ENCODE data around the gene TIAM1.

Gene TIAM1, protein sequence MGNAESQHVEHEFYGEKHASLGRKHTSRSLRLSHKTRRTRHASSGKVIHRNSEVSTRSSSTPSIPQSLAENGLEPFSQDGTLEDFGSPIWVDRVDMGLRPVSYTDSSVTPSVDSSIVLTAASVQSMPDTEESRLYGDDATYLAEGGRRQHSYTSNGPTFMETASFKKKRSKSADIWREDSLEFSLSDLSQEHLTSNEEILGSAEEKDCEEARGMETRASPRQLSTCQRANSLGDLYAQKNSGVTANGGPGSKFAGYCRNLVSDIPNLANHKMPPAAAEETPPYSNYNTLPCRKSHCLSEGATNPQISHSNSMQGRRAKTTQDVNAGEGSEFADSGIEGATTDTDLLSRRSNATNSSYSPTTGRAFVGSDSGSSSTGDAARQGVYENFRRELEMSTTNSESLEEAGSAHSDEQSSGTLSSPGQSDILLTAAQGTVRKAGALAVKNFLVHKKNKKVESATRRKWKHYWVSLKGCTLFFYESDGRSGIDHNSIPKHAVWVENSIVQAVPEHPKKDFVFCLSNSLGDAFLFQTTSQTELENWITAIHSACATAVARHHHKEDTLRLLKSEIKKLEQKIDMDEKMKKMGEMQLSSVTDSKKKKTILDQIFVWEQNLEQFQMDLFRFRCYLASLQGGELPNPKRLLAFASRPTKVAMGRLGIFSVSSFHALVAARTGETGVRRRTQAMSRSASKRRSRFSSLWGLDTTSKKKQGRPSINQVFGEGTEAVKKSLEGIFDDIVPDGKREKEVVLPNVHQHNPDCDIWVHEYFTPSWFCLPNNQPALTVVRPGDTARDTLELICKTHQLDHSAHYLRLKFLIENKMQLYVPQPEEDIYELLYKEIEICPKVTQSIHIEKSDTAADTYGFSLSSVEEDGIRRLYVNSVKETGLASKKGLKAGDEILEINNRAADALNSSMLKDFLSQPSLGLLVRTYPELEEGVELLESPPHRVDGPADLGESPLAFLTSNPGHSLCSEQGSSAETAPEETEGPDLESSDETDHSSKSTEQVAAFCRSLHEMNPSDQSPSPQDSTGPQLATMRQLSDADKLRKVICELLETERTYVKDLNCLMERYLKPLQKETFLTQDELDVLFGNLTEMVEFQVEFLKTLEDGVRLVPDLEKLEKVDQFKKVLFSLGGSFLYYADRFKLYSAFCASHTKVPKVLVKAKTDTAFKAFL (N-terminal part only)

GRCh38 chr21:31343680-31344480 is at the start of gene TIAM1:
TSS of gene TIAM1 (minus strand) at chr21:31344261. CDS start at chr21:31266972, 77,289 bp downstream.
- no peak for DNase-seq

DNA sequence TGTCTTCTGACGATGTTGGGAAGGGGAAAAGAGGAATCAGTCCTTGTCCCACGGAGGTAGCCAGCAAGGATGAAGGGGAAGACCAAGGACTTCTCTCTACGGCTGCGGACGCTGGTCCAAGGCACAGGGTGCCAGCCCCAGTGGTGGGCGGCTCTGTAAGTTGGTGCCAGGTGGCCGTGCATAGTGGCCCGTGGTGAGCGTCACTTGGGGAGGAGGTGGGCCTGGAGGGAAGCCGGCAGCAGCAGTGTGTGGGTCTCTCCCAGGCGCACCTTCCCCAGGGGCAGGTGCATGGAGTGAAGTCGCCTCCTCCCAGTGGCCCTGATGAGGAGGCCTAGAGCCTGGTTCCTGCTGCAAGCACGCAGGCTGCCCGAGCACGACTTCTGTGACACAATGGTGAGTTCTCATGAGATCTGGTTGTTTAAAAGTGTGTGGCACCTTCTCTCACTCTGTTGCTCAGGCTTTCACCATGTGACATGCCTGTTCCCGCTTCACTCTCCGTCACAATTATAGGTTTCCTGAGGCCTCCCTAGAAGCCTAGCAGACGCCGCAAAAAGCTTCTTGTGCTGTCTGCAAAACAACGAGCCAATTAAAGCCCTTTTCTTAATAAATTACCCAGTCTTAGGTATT is 43.6 kb upstream of the TIAM1 start:
- DNase-seq = no peak

DNA sequence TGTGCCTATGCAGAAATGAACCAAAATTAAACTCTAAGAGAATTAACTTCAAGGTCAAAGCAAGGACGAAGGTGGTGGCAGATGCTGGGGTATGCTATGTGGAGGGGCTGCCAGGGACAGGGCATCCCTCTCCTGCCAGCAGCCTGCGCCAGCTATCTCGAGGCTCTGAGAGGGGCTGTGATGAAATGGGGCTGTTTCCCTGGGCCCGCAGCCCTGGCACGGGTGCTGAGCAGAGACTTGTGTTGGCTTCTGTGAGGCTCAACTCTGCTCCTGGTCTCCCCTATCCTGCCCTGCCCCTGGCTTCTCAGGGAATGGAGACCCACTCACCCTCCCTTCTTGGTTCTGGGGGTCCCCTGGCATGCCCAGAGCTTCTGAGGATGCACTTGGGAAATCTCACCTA is 41.9 kb upstream of the TIAM1 start:
- no peak for DNase-seq

DNA sequence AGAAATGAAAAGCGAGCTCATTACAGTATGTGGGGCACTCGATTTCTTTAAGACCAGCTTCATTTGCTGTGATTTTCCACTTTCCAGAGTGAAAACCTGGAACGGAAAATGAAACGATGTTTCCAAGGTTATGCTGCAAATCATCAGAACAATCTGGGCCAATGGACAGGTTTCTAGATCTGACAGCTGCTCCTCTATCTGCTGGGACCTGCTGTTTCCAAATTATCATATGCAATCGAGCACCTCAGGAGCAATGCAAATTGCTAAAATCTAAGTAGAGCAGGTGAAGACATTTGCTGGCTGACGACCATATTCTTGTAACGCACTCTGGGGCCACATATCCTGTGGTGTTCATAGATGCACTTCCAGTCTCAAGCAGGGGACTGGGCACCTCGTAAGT is 39.7 kb upstream of the TIAM1 start:
- no peak for DNase-seq

- DNase-seq = no peak
Measured at GRCh38 chr21:31382060-31382459, 38.0 kb upstream of the TIAM1 start.

DNA sequence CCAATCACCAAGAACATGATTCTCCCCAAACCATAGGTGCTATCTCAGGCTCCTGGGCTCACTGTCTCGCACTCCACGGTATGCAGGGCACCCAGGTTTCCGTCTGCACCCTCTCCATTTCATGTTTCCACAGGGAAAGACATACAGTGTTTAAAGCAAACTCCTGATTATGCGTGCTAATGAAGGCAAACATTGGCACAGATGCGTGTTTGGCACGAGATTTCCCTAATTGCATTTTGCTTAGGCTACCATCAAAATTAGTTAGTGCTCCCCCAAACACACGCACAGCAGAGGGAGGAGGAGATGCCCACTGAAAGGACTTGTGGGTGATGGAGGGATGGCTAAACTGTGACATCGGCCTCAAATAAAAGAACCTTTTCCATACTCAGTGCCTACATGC is 32.2 kb upstream of the TIAM1 start:
- DNase-seq = no peak

DNA sequence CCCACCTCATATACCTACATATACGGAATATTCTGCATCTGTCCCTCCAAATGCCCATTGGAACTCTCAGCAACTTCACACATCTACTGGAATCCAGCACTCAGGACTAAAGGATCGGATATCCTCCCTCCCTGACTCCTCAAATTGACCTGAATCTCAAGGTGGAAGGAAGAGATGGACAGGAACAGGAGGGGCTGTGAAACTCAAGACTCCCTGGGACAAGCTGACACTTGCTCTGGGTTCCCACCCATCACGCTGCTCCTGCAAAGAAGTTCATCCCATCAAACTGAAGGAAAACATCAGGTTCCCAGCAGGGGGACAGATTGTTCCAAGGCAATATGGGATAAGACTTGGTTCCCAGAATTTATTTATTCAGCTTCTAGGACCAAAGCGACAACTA is 30.3 kb upstream of the TIAM1 start:
- DNase-seq = no peak

DNA sequence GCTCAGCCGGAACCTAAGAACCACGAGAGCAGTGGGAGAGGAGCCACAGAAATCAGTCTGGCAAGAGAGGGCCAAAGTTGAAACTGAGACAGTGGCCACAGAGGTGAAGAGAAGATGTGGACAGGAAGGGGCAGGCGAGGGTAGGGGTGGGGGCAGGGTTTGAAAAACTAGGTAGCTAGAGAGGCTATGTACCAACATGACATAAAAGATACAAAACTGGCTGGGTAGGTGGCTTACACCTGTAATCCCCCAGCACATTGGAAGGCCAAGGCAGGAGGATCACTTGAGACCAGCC is 28.4 kb upstream of the TIAM1 start:
- DNase-seq = no peak

DNA sequence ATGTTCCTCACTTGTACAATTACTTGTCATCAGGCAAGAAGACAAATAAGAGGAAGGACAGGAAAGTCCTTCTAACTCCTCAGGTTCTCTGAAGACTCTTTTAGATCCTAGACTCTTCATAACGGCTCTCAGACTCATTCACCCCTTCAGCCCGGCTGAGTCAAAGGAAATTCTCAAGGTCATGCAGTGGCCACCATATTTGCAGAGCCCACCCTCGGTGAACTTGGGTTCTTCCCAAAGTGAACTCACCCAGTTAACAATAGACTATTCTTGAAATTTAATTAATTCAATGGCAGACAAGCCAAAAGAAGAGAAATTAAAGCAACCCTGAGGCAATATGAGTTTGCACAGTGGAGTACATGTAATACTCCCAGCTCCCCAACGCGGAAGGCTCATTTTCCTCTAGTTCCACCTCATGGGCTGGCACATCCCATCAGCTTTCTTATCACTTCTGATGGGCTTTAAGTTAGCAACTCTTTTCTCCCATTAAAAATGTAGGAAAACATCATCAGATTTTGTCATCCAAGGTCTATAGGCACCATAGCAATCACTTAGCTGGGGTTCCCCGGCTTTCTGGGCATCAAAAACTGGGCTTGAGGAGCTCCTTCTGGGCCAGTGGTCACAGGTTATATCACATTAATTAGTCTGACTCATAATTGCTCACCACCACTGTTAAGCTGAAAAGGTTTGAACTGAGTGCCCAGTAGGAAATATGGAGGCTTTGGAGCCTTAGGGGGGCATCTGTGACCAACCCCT is 27.8 kb upstream of the TIAM1 start:
- DNase-seq = no peak

GRCh38 chr21:31370893-31371544 is 27.0 kb upstream of the TIAM1 start:
- no peak for DNase-seq

GRCh38 chr21:31370281-31370892 is 26.3 kb upstream of the TIAM1 start:
- no peak for DNase-seq

- no peak for DNase-seq
Measured at GRCh38 chr21:31368361-31368760, 24.3 kb upstream of the TIAM1 start.

DNA sequence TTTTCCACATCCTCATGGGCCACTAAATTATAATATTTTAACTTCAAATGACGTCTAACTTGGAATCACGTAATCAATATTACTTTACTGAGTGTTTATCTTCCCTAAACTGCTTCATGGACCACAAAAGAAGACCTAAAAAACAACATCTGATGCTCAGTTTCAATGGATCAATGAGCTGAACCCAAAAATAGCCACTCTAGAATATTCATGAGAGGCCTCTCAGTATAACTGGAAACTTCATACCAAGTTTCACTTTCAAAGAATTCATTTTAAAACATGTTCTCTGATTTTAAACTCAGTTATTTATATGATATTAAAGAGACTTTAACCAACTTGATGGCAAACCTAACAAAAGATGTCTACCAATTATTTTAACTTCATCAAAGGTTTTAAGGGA is 23.7 kb upstream of the TIAM1 start:
- DNase-seq = no peak

DNA sequence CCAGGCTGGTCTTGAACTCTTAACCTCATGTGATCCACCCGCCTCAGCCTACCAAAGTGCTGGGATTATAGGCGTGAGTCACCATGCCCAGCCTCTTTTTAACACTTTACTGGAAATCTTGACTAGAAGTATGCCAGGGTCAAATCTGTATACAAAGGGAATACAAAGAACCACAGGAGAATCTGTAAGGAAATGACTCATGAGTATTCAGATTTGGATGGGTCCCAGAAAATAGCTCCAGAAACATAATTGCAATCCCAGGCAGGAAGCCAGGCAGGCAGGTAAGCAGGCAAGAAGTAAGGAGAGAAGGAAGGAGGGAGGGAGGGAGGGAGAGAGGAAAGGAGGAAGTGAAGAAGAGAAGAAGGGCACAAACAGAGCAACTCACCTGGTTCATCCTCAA is 22.8 kb upstream of the TIAM1 start:
- DNase-seq = no peak

DNA sequence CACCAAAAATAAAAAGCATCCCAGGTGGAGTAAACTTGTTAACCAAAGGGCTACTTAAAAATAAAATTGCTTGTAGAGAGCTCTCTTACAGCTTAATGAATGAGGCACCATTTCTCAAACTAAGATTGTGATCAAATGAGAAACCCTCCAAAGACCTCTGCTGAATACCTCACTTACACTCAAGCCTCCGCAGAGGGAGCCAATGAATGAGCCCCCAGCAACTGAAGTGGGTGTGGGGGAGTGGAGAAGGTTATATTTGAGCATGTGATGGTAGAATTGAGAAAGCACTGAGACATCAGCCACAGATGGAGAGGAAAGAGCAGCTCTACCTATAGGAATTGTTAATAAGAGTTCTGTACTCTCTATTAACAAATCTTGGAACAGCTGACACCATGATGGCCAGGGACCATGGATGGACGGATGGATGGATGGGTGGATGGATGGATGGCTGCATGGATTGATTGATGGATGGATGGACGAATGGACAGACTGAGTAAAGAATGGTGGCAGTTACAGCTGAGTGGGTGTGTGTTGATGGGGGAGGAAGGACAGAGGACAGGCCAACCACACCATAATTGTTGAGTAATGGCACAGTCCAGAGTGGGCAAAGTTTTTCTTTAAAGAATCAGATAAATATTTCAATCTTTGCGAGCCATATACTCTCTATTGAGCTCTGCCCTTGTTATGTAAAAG is 20.3 kb upstream of the TIAM1 start:
- no peak for DNase-seq

DNA sequence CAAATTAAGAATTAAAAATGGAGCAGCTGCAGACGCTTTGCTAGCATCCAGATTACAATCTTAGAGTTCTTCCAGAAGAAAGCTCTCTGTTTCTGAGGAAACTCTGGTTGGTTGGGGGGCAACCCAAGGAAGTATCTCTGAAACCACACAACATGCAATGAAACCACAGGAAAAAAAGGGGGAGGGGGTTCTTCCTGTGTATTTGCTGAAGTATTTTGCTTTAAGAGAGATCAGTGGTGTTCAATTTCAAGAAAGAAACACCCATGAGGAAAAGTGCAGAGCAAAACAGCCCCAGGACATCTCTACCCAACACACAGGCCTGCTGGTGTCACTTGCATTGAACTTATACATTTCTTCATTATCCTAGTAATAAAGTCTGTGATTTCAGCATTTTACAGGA is 19.7 kb upstream of the TIAM1 start:
- DNase-seq = no peak

- DNase-seq = no peak
Measured at GRCh38 chr21:31360717-31361116, 16.7 kb upstream of the TIAM1 start.

- DNase-seq = no peak
Measured at GRCh38 chr21:31358158-31358557, 14.1 kb upstream of the TIAM1 start.

GRCh38 chr21:31356440-31356839 is 12.4 kb upstream of the TIAM1 start:
- no peak for DNase-seq
